ENCODE results near the gene LRRFIP1. TPM values are rescaled to one million over a fixed set of nuclear protein-coding genes. Genes with fewer than 3 reads are reported as not detected.
A peak's percentile ranks its signal among the peaks of the same experiment; 100 is the strongest.

Gene LRRFIP1
- total RNA-seq, 6 experiments from 2014 or later: 29.4 to 56.3 (median 49.7) TPM

DNA sequence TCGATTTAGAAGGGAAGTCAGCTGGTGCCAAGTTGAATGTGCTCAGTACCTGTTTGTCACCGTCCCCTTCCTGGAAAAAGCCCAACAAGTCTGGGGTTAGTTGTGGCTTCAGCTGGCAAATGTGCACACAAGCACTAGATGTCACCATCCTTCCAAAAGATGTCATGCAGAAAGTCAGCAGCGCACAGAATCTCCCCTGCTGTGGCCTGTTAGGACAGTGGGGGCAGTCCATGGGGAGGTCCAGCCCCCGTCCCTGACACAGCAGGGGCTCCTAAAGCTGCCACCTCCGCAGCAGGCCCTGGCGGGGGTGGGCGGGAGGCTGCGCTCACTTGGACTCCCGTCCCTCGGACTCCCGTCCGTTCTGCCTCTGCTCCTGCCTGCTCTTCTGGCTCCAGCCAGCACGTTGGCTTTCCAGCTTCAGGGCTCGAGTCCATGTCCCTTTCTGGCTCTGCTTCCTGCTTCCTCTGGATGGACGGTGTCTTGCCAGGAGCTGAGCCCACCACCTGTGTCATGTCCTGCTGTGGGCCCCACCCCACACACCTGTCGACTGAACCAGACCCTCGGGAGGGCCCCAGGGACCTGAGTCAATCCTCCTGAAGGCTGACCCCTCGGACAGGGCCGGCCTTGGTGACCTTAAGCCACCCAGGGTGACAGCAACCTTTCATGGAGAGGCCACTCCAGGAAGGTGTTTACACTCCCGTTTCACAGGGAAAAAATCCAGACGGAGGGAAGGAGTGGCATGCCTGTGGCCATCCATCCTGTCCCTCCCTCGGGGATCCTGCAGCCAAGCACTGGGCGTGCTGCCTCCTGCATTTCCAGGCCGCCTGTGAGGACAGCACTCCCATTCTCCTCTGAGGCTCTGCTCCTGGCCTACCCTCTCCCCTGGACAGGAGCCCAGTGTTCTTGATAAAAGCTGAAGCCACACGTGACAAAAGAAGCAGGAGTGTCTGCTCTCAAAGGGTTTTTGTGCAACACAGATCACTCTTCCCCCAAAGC is 45.3 kb upstream of the LRRFIP1 start:
- intact Hi-C loops (cut with DNase I): no loop called here
- DNase-seq: peak; percentile 67 to 95 (median 93)
- peak overlapping the region; percentile 50 to 90 (median 76) for H3K27ac ChIP-seq
- WGBS (ENCODE audit: insufficient coverage, low coverage, low lambda C conversion rate, missing lambda C conversion rate): 12% methylated on average over 6 of the region's 25 CpGs
- peak; percentile 78 to 86 (median 83) for ATAC-seq
- H3K9me3 ChIP-seq: no peaks in the 10 kb centered on the region
- no peak for TF ChIP-seq POLR2A (IDR thresholded peaks at IDR 0.05)
- TF ChIP-seq, protein P1, sequence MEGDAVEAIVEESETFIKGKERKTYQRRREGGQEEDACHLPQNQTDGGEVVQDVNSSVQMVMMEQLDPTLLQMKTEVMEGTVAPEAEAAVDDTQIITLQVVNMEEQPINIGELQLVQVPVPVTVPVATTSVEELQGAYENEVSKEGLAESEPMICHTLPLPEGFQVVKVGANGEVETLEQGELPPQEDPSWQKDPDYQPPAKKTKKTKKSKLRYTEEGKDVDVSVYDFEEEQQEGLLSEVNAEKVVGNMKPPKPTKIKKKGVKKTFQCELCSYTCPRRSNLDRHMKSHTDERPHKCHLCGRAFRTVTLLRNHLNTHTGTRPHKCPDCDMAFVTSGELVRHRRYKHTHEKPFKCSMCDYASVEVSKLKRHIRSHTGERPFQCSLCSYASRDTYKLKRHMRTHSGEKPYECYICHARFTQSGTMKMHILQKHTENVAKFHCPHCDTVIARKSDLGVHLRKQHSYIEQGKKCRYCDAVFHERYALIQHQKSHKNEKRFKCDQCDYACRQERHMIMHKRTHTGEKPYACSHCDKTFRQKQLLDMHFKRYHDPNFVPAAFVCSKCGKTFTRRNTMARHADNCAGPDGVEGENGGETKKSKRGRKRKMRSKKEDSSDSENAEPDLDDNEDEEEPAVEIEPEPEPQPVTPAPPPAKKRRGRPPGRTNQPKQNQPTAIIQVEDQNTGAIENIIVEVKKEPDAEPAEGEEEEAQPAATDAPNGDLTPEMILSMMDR (IDR thresholded peaks at IDR 0.05): peak; percentile 26 to 46 (median 45)
- H3K27me3 ChIP-seq: no peaks in the 10 kb centered on the region
- peaks cover 0 to 48% (median 26%) of the 10 kb centered on the region in 4 donors for H3K4me1 ChIP-seq
- no peak overlapping the region for H3K4me3 ChIP-seq
- peaks cover 0 to 36% (median 7%) of the 10 kb centered on the region in 4 donors for H3K36me3 ChIP-seq

DNA sequence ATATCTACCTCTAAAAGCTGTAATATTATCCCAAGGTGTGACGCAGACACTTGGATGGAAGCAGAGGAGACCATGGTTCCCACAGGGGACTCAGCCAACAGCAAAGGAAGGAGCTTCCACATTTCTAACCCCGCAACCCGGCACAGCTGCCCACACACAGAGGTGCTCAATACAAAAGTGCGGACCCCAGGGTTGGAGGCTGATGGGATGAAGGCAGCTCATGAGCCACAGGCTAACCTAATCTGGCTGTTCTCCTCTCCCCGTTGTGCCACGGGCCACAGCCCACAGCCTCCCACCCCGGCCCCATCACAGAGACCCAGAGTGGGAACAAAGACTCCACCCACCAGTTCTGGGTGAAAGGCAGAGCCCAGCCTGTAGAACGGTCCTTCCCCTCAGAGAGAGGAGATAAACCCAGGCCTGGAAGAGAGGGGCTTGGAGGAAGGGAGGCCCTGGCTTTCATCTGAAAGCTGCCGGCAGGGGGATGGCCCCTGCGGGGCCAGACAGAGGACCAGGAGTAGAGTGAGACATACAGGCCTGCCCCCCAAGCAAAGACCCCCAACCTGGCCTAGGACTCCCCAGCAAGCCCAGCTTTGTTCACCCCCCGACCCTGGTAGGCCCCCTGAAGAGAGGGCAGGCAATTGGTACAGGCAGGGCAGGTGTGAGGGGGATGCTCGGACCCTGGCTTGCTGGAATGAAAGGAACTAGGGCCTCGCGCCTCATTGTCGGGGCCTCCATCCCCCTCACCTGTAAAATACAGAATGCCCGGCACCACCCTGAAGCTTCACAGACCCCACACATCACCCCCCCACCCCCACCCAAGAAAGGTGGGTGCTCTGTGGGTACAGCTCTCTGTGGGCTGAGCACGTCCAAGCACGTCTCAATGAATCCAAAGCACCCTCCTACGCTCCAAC is 43.7 kb upstream of the LRRFIP1 start:
- Histone ChIP-seq H3K27ac (peak overlapping the region in 1 of 3 donors; percentile 90), H3K36me3 (peaks cover 0 to 32% (median 4%) of the 10 kb centered on the region in 4 donors), H3K27me3 (no peaks in the 10 kb centered on the region), H3K9me3 (no peaks in the 10 kb centered on the region), H3K4me1 (peaks cover 0 to 57% (median 31%) of the 10 kb centered on the region in 4 donors), H3K4me3 (no peak overlapping the region)
- intact Hi-C loops (cut with DNase I): no loop called here
- peak in 1 of 3 donors; percentile 14 for DNase-seq
- no peak for ATAC-seq
- WGBS (ENCODE audit: insufficient coverage, low coverage, low lambda C conversion rate, missing lambda C conversion rate): 95% methylated on average over 6 of the region's 19 CpGs
- no peak for TF ChIP-seq POLR2A (IDR thresholded peaks at IDR 0.05)
- TF ChIP-seq, protein P1 (IDR thresholded peaks at IDR 0.05): no peak

DNA sequence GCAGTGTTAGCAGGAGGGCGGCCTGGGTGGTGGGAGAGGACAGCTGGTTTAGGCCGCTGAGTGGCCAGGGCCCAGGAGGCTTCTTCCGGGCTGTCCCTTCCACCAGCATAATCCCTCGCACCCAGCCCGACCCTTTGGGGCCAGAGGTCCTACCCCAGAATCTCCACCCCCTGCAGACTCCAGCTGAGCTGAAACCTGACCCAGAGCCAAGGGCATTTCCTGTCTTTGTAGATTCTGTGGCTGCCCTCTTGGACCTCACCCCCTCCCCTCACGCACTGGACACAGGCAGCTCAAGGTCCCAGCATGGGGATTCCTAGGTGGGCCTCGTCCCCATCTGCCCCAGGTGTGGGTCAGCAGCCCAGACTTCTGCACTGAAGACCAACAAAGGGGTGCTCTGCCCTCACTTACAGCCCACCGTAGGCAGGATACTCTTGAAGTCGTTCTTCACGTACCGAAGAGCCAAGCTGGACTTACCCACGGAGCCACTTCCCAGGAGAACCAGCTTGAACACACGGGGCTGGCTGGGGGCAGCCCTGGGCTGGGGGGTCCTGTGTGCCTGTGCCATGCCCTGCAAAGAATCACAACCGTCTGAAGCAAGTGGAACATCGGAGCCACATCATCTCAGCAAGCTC is 41.7 kb upstream of the LRRFIP1 start:
- peaks cover 0 to 57% (median 31%) of the 10 kb centered on the region in 4 donors for H3K4me1 ChIP-seq
- 26% methylated on average over 4 of the region's 15 CpGs for WGBS (ENCODE audit: insufficient coverage, low coverage, low lambda C conversion rate, missing lambda C conversion rate)
- no peaks in the 10 kb centered on the region for H3K27me3 ChIP-seq
- peak overlapping the region in 1 of 3 donors; percentile 5 for H3K4me3 ChIP-seq
- ATAC-seq: peak; percentile 0 to 18 (median 4)
- intact Hi-C loops (cut with DNase I): no loop called here
- no peak for TF ChIP-seq POLR2A (IDR thresholded peaks at IDR 0.05)
- TF ChIP-seq, protein P1 (IDR thresholded peaks at IDR 0.05): no peak
- H3K9me3 ChIP-seq: no peaks in the 10 kb centered on the region
- peaks cover 0 to 14% (median 0%) of the 10 kb centered on the region in 4 donors for H3K36me3 ChIP-seq
- peak overlapping the region in 2 of 3 donors; percentile 34 to 54 for H3K27ac ChIP-seq
- DNase-seq: peak; percentile 61 to 69 (median 69)
